Measurements from ENCODE around the gene KIAA0753.

Gene KIAA0753

GRCh38 chr17:6545291-6545690 is 95.2 kb downstream of the KIAA0753 start:
- DNase-seq = no peak

GRCh38 chr17:6544011-6544370 is 96.5 kb downstream of the KIAA0753 start:
- no peak for DNase-seq

- no peak for DNase-seq
Measured at GRCh38 chr17:6543079-6544010, 97.2 kb downstream of the KIAA0753 start.

- DNase-seq = no peak
Measured at GRCh38 chr17:6542577-6542976, 97.9 kb downstream of the KIAA0753 start.

GRCh38 chr17:6541886-6542285 is 98.6 kb downstream of the KIAA0753 start:
- DNase-seq = no peak

GRCh38 chr17:6539871-6540270 is 100.6 kb downstream of the KIAA0753 start:
- DNase-seq = no peak

GRCh38 chr17:6536566-6537065 is 103.9 kb downstream of the KIAA0753 start:
- DNase-seq = no peak

- DNase-seq = no peak
Measured at GRCh38 chr17:6536053-6536452, 104.5 kb downstream of the KIAA0753 start.

- DNase-seq = no peak
Measured at GRCh38 chr17:6534846-6535514, 105.5 kb downstream of the KIAA0753 start.

GRCh38 chr17:6532441-6532885 is 108.0 kb downstream of the KIAA0753 start:
- no peak for DNase-seq

GRCh38 chr17:6531575-6531974 is 108.9 kb downstream of the KIAA0753 start:
- no peak for DNase-seq

- DNase-seq = no peak
Measured at GRCh38 chr17:6530324-6530920, 110.1 kb downstream of the KIAA0753 start.

- DNase-seq = no peak
Measured at GRCh38 chr17:6528557-6528956, 112.0 kb downstream of the KIAA0753 start.

Measured in hematopoietic multipotent progenitor cell treated with erythropoietin and hydrocortisone succinate and interleukin-3 and kit ligand, for 6 days (in vitro differentiated cells).